ENCODE measurements around the gene DPP6.
"Not testable (repeated sequence)": the region's sequence is repeated elsewhere in the genome, so short reads cannot be mapped to it uniquely, and the experiment has no call there.

DNA sequence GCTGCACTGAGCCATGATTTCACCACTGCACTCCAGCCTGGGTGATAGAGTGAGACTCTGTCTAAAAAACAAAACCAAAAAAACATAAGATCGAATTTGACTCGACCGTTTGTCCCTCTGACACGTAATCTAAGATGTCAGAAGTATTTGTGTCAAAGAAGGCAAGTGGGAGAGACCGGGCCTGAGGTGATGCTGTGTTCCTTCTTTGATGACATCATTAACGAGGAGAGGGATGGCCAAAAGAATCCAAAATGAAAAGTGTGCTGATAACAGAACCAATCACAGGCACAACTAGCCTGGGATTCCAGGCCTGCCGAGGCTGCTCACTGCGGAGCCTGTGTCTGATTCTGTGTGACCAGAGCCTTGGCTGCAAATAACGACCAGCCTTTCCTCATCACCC is 52.9 kb downstream of the DPP6 start:
- TF ChIP-seq, protein P1, sequence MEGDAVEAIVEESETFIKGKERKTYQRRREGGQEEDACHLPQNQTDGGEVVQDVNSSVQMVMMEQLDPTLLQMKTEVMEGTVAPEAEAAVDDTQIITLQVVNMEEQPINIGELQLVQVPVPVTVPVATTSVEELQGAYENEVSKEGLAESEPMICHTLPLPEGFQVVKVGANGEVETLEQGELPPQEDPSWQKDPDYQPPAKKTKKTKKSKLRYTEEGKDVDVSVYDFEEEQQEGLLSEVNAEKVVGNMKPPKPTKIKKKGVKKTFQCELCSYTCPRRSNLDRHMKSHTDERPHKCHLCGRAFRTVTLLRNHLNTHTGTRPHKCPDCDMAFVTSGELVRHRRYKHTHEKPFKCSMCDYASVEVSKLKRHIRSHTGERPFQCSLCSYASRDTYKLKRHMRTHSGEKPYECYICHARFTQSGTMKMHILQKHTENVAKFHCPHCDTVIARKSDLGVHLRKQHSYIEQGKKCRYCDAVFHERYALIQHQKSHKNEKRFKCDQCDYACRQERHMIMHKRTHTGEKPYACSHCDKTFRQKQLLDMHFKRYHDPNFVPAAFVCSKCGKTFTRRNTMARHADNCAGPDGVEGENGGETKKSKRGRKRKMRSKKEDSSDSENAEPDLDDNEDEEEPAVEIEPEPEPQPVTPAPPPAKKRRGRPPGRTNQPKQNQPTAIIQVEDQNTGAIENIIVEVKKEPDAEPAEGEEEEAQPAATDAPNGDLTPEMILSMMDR (IDR thresholded peaks at IDR 0.05), result not testable (repeated sequence)
- not testable (repeated sequence) for TF ChIP-seq POLR2A, EP300 (IDR thresholded peaks at IDR 0.05)
